ENCODE results near the gene RNF2.
A peak's percentile ranks its signal among the peaks of the same experiment; 100 is the strongest.
"Not testable (repeated sequence)": the region's sequence is repeated elsewhere in the genome, so short reads cannot be mapped to it uniquely, and the experiment has no call there.

Gene RNF2

GRCh38 chr1:185044981-185045813 lies at the start of gene RNF2:
Gene RNF2 (plus strand): TSS chr1:185045558. CDS start chr1:185087554, 41,996 bp downstream.
- peak; percentile 79 for DNase-seq

GRCh38 chr1:184999974-185000373 lies 45.4 kb upstream of the RNF2 start:
- DNase-seq = not testable (repeated sequence)

- DNase-seq = not testable (repeated sequence)
These were observed 44.0 kb upstream of the RNF2 start for GRCh38 chr1:185001312-185001880.

GRCh38 chr1:185008838-185009237 lies 36.5 kb upstream of the RNF2 start:
- DNase-seq = no peak

GRCh38 chr1:185010361-185010760 lies 35.0 kb upstream of the RNF2 start:
- DNase-seq = no peak

- no peak for DNase-seq
These were observed 30.4 kb upstream of the RNF2 start for GRCh38 chr1:185014941-185015340.

- DNase-seq = no peak
These were observed 29.7 kb upstream of the RNF2 start for GRCh38 chr1:185015631-185016030.

GRCh38 chr1:185016880-185017279 lies 28.5 kb upstream of the RNF2 start:
- no peak for DNase-seq

- no peak for DNase-seq
These were observed 28.0 kb upstream of the RNF2 start for GRCh38 chr1:185017338-185017737.

- DNase-seq = no peak
These were observed 27.4 kb upstream of the RNF2 start for GRCh38 chr1:185017966-185018365.

GRCh38 chr1:185027252-185027882 lies 18.0 kb upstream of the RNF2 start:
- no peak for DNase-seq

GRCh38 chr1:185033686-185034085 lies 11.7 kb upstream of the RNF2 start:
- DNase-seq = no peak

GRCh38 chr1:185035258-185035657 lies 10.1 kb upstream of the RNF2 start:
- DNase-seq = no peak

- DNase-seq = no peak
These were observed 6.5 kb upstream of the RNF2 start for GRCh38 chr1:185038813-185039376.

GRCh38 chr1:185039726-185040407 lies 5.5 kb upstream of the RNF2 start:
- DNase-seq = no peak

GRCh38 chr1:185040408-185040735 lies 5.0 kb upstream of the RNF2 start:
- DNase-seq = no peak

GRCh38 chr1:185041742-185042141 lies 3.6 kb upstream of the RNF2 start:
- no peak for DNase-seq

GRCh38 chr1:185042737-185043136 lies 2.6 kb upstream of the RNF2 start:
- no peak for DNase-seq

- DNase-seq = no peak
These were observed 971 bp upstream of the RNF2 start for GRCh38 chr1:185044387-185044786.

- DNase-seq = peak; percentile 10
These were observed 595 bp downstream of the RNF2 start for GRCh38 chr1:185045814-185046492.

GRCh38 chr1:185046668-185047067 lies 1.3 kb downstream of the RNF2 start:
- no peak for DNase-seq

- no peak for DNase-seq
These were observed 4.3 kb downstream of the RNF2 start for GRCh38 chr1:185049670-185050069.
